ENCODE measurements around the gene FNBP1.

GRCh38 chr9:130034570-130034969, 8.4 kb downstream of the FNBP1 start:
- TF ChIP-seq EZH2phosphoT487 (IDR thresholded peaks at IDR 0.05; ENCODE audit: unreplicated experiment) (no peak), REST (IDR thresholded peaks at IDR 0.05; ENCODE audit: unreplicated experiment) (no peak), CTCF (conservative IDR thresholded peaks at IDR 0.05; ENCODE audit: low read depth in 2 of 2) (no peak), POLR2AphosphoS5 (IDR thresholded peaks at IDR 0.05; ENCODE audit: low read depth) (no peak), JUNB (IDR thresholded peaks at IDR 0.05; ENCODE audit: unreplicated experiment) (no peak), EZH2 (IDR thresholded peaks at IDR 0.05; ENCODE audit: low read depth, unreplicated experiment) (no peak), ZNF331 (CRISPR knock-in tag; IDR thresholded peaks at IDR 0.05; ENCODE audit: low read depth) (no peak), CREB1 (CRISPR knock-in tag; IDR thresholded peaks at IDR 0.05; ENCODE audit: low read depth) (no peak), ETS1 (IDR thresholded peaks at IDR 0.05) (no peak), STAT1 (IDR thresholded peaks at IDR 0.05; ENCODE audit: unreplicated experiment) (no peak), ZNF114 (CRISPR knock-in tag; IDR thresholded peaks at IDR 0.05) (no peak), NANOG (IDR thresholded peaks at IDR 0.05; ENCODE audit: borderline replicate concordance) (no peak)
